Hepatocyte (in vitro differentiated cells): ENCODE results near the gene CDC42SE2.

ENCODE experiments used
- CTCF ChIP-seq: fragments of 200-600 bp; sonication (generic); IDR thresholded peaks from 2 replicates; pipeline ENCODE4 v1.5.1; 2016; ENCODE audit warnings: antibody characterized with exemption, mild to moderate bottlenecking; ENCODE audit not compliant: poor library complexity
- EZH2 ChIP-seq: fragments of 200-600 bp; sonication (generic); IDR thresholded peaks from 2 replicates; pipeline ENCODE4 v1.6.1; 2016; ENCODE audit warnings: antibody characterized with exemption, mild to moderate bottlenecking, borderline replicate concordance
- EZH2phosphoT487 ChIP-seq: fragments of 200-600 bp; sonication (generic); IDR thresholded peaks from one replicate; pipeline ENCODE4 v1.6.1; 2018; ENCODE audit warnings: antibody characterized with exemption, mild to moderate bottlenecking, low read depth, moderate library complexity; ENCODE audit not compliant: unreplicated experiment, severe bottlenecking

- TF ChIP-seq CTCF (no peak), EZH2phosphoT487 (no peak), EZH2 (no peak)
These were observed 35.6 kb downstream of the CDC42SE2 start for GRCh38 chr5:131299465-131299864.
